ENCODE results near the gene NFIC. TPM values are rescaled to one million over a fixed set of nuclear protein-coding genes. Genes with fewer than 3 reads are reported as not detected.
"Not testable (repeated sequence)": the region's sequence is repeated elsewhere in the genome, so short reads cannot be mapped to it uniquely, and the experiment has no call there.

NFIC gene
- total and polyA plus RNA-seq, 4 donors = 40.4 to 208 (median 49.8) TPM

GRCh38 chr19:3450796-3451411, 84.5 kb downstream of the NFIC start:
- no peak for TF ChIP-seq CTCF (IDR thresholded peaks at IDR 0.05; ENCODE audit: control extremely low read depth, extremely low read depth)
- WGBS, 2 donors = 39 to 57% methylated on average over 12 of the region's 12 CpGs

GRCh38 chr19:3451451-3451866, 85.1 kb downstream of the NFIC start:
- H3K27ac ChIP-seq (ENCODE audit: low read depth in 1 of 2, low read length in 1 of 2) = peak overlapping the region; percentile 52 to 95
- H3K36me3 ChIP-seq (ENCODE audit: control insufficient read depth in 4 of 4, insufficient read depth in 4 of 4, low read length in 4 of 4) = peaks cover 19 to 57% (median 30%) of the 10 kb centered on the region in 4 donors
- 90 to 93% methylated on average over 10 of the region's 10 CpGs for WGBS, 2 donors
- no peaks in the 10 kb centered on the region for H3K27me3 ChIP-seq (ENCODE audit: control insufficient read depth in 3 of 3, insufficient read depth in 3 of 3, low read length in 2 of 3)
- peaks cover 0 to 7% (median 0%) of the 10 kb centered on the region in 5 donors for H3K4me1 ChIP-seq (ENCODE audit: control insufficient read depth in 5 of 5, insufficient read depth in 5 of 5, low read length in 5 of 5)
- no peak for TF ChIP-seq CTCF (IDR thresholded peaks at IDR 0.05; ENCODE audit: control extremely low read depth, extremely low read depth)
- H3K4me3 ChIP-seq = no peak overlapping the region
- no peak overlapping the region for H3K9ac ChIP-seq (ENCODE audit: insufficient read depth in 1 of 2, low read length in 2 of 2)
- H3K9me3 ChIP-seq (ENCODE audit: control insufficient read depth in 4 of 4, insufficient read depth in 3 of 4, low read length in 3 of 4) = peaks cover 0 to 2% (median 0%) of the 10 kb centered on the region in 4 donors
- DNase-seq (no peak), ATAC-seq (ENCODE audit: insufficient read depth, low FRiP score) (no peak)

More at GRCh38 chr19:3450796-3451411, 84.5 kb downstream of the NFIC start:
- Histone ChIP-seq H3K9ac (ENCODE audit: insufficient read depth in 1 of 2, low read length in 2 of 2) (no peak overlapping the region), H3K36me3 (ENCODE audit: control insufficient read depth in 4 of 4, insufficient read depth in 4 of 4, low read length in 4 of 4) (peaks cover 19 to 56% (median 32%) of the 10 kb centered on the region in 4 donors), H3K9me3 (ENCODE audit: control insufficient read depth in 4 of 4, insufficient read depth in 3 of 4, low read length in 3 of 4) (peaks cover 0 to 2% (median 0%) of the 10 kb centered on the region in 4 donors), H3K27me3 (ENCODE audit: control insufficient read depth in 3 of 3, insufficient read depth in 3 of 3, low read length in 2 of 3) (no peaks in the 10 kb centered on the region), H3K4me1 (ENCODE audit: control insufficient read depth in 5 of 5, insufficient read depth in 5 of 5, low read length in 5 of 5) (peaks cover 0 to 7% (median 0%) of the 10 kb centered on the region in 5 donors), H3K27ac (ENCODE audit: low read depth in 1 of 2, low read length in 1 of 2) (peak overlapping the region; percentile 52 to 95), H3K4me3 (no peak overlapping the region)
- DNase-seq (peak; percentile 67 to 92 (median 86)), ATAC-seq (ENCODE audit: insufficient read depth, low FRiP score) (peak; percentile 75)

- Histone ChIP-seq H3K9me3 (ENCODE audit: control insufficient read depth in 4 of 4, insufficient read depth in 3 of 4, low read length in 3 of 4) (peaks cover 0 to 2% (median 0%) of the 10 kb centered on the region in 4 donors), H3K4me3 (no peak overlapping the region), H3K36me3 (ENCODE audit: control insufficient read depth in 4 of 4, insufficient read depth in 4 of 4, low read length in 4 of 4) (peaks cover 19 to 64% (median 33%) of the 10 kb centered on the region in 4 donors), H3K27me3 (ENCODE audit: control insufficient read depth in 3 of 3, insufficient read depth in 3 of 3, low read length in 2 of 3) (no peaks in the 10 kb centered on the region), H3K4me1 (ENCODE audit: control insufficient read depth in 5 of 5, insufficient read depth in 5 of 5, low read length in 5 of 5) (peaks cover 0 to 14% (median 2%) of the 10 kb centered on the region in 5 donors), H3K27ac (ENCODE audit: low read depth in 1 of 2, low read length in 1 of 2) (no peak overlapping the region), H3K9ac (ENCODE audit: insufficient read depth in 1 of 2, low read length in 2 of 2) (no peak overlapping the region)
- WGBS, 2 donors = 94 to 96% methylated on average over 38 of the region's 38 CpGs
- no peak for TF ChIP-seq CTCF (IDR thresholded peaks at IDR 0.05; ENCODE audit: control extremely low read depth, extremely low read depth)
- ATAC-seq (ENCODE audit: insufficient read depth, low FRiP score) (no peak), DNase-seq (no peak)
Measured at GRCh38 chr19:3452171-3452941, 86.0 kb downstream of the NFIC start.

GRCh38 chr19:3452942-3453214, 86.5 kb downstream of the NFIC start:
- H3K27ac ChIP-seq (ENCODE audit: low read depth in 1 of 2, low read length in 1 of 2); H3K4me3 ChIP-seq; DNase-seq; ATAC-seq (ENCODE audit: insufficient read depth, low FRiP score); H3K27me3 ChIP-seq (ENCODE audit: control insufficient read depth in 3 of 3, insufficient read depth in 3 of 3, low read length in 2 of 3); H3K9ac ChIP-seq (ENCODE audit: insufficient read depth in 1 of 2, low read length in 2 of 2); H3K9me3 ChIP-seq (ENCODE audit: control insufficient read depth in 4 of 4, insufficient read depth in 3 of 4, low read length in 3 of 4): not testable (repeated sequence)
- WGBS, 2 donors = 93 to 97% methylated on average over 10 of the region's 10 CpGs
- Histone ChIP-seq H3K4me1 (ENCODE audit: control insufficient read depth in 5 of 5, insufficient read depth in 5 of 5, low read length in 5 of 5) (peaks cover 0 to 20% (median 2%) of the 10 kb centered on the region in 5 donors), H3K36me3 (ENCODE audit: control insufficient read depth in 4 of 4, insufficient read depth in 4 of 4, low read length in 4 of 4) (peaks cover 19 to 65% (median 33%) of the 10 kb centered on the region in 4 donors)
